ENCODE results near the gene DBN1.

DBN1 gene

GRCh38 chr5:177442066-177442826 lies 31.2 kb downstream of the DBN1 start:
- DNase-seq = no peak

GRCh38 chr5:177440990-177441780 lies 32.2 kb downstream of the DBN1 start:
- DNase-seq = no peak

GRCh38 chr5:177440211-177440989 lies 33.0 kb downstream of the DBN1 start:
- peak; percentile 68 for DNase-seq

- no peak for DNase-seq
Observed at GRCh38 chr5:177439518-177440053, 33.8 kb downstream of the DBN1 start.

- DNase-seq = no peak
Observed at GRCh38 chr5:177438468-177438867, 35.0 kb downstream of the DBN1 start.

- DNase-seq = no peak
Observed at GRCh38 chr5:177437623-177438022, 35.8 kb downstream of the DBN1 start.

GRCh38 chr5:177435847-177436536 lies 37.4 kb downstream of the DBN1 start:
- DNase-seq = no peak

GRCh38 chr5:177434942-177435738 lies 38.3 kb downstream of the DBN1 start:
- no peak for DNase-seq

GRCh38 chr5:177434437-177434836 lies 39.0 kb downstream of the DBN1 start:
- DNase-seq = peak; percentile 83

- DNase-seq = no peak
Observed at GRCh38 chr5:177433658-177434217, 39.7 kb downstream of the DBN1 start.

GRCh38 chr5:177432839-177433657 lies 40.4 kb downstream of the DBN1 start:
- no peak for DNase-seq

GRCh38 chr5:177432143-177432838 lies 41.1 kb downstream of the DBN1 start:
- peak; percentile 77 for DNase-seq

- DNase-seq = peak; percentile 86
Observed at GRCh38 chr5:177431317-177432142, 41.9 kb downstream of the DBN1 start.

GRCh38 chr5:177430972-177431316 lies 42.5 kb downstream of the DBN1 start:
- DNase-seq = peak; percentile 40

GRCh38 chr5:177430140-177430951 lies 43.1 kb downstream of the DBN1 start:
- DNase-seq = peak; percentile 27

GRCh38 chr5:177429248-177430040 lies 44.0 kb downstream of the DBN1 start:
- peak; percentile 95 for DNase-seq

GRCh38 chr5:177428574-177429217 lies 44.7 kb downstream of the DBN1 start:
- DNase-seq = peak; percentile 36

Measured in stimulated activated CD4-positive, alpha-beta T cell treated with anti-CD3 and anti-CD28 coated beads, Interleukin-15, amount 100 ng/mL, for 24 hours (primary cell).